K562 (cell line): Measurements from ENCODE around the gene SLX4IP. TPM values are rescaled to one million over a fixed set of nuclear protein-coding genes. Genes with fewer than 3 reads are reported as not detected.

Source experiments
- ATAC-seq: fragments of 200-7000 bp; cut with Tn5 transposase; 3 replicates; pipeline ENCODE4 v1.9.1; 2020; ENCODE audit warnings: moderate library complexity
- BruUV-seq: library from RNA; stranded (reverse); fragments of 400-500 nt; replicated peaks from 2 replicates; lab custom pipeline; 2021; lab: Mats Ljungman, UMichigan
- CTCF ChIA-PET: fragments of 300-600 bp; formaldehyde crosslinking; extraction: SDS; loops from one replicate; lab custom pipeline; 2021; ENCODE audit warnings: low intra/inter-chr PET ratio; lab: Yijun Ruan, JAX
- POLR2A ChIA-PET: fragments of 300-600, 350-650 bp; sonication (Branson Sonifier 250); formaldehyde crosslinking; extraction: SDS; loops from one replicate; lab custom pipeline; 2021; ENCODE audit warnings: antibody characterized with exemption, inconsistent platforms; lab: Yijun Ruan, JAX
- DNase-seq, 4 experiments: peaks; one replicate each; pipeline versions ENCODE4 v3.0.0 to v3.0.0-alpha.2; 2011 to 2018; ENCODE audit warnings: low spot score in 3 of 4, mixed read lengths in 3 of 4; ENCODE audit errors: extremely low read depth in 1 of 4
- FAIRE-seq: peaks from 2 replicates; lab custom pipeline; 2011; peaks lifted over from hg19 to GRCh38; lab: Jason Lieb, UNC
- H2AFZ ChIP-seq: 2 replicates; pipeline ENCODE4 v1.6.0; 2011; ENCODE audit warnings: low read depth, low read length, control low read depth, inconsistent platforms
- H3K27ac ChIP-seq: fragments of 200-600 bp; 3 replicates; pipeline ENCODE4 v1.8.0; 2011; ENCODE audit warnings: low read depth, mild to moderate bottlenecking, control low read depth, inconsistent platforms, low read length, moderate library complexity, mixed read lengths; ENCODE audit errors: extremely low read depth
- H3K27me3 ChIP-seq, 2 experiments: fragments of 300-600 bp in 1 of 2; 2 replicates in 1 of 2; 3 replicates in 1 of 2; pipeline versions ENCODE4 v1.6.0 to v1.8.0; 2011; ENCODE audit warnings: inconsistent platforms in 2 of 2, low read length in 2 of 2, mild to moderate bottlenecking in 1 of 2, mixed read lengths in 1 of 2, moderate library complexity in 1 of 2; ENCODE audit not compliant: control insufficient read depth in 2 of 2, insufficient read depth in 2 of 2
- H3K36me3 ChIP-seq: fragments of 300-600 bp; 3 replicates; pipeline ENCODE4 v1.8.0; 2011; ENCODE audit warnings: mild to moderate bottlenecking, low read length, inconsistent platforms; ENCODE audit not compliant: control insufficient read depth, insufficient read depth
- H3K4me1 ChIP-seq, 2 experiments: fragments of 200-600 bp in 1 of 2; replicated peaks in 1 of 2; 2 replicates in 1 of 2; 3 replicates in 1 of 2; pipeline versions ENCODE4 v1.5.1 to v1.8.0; 2011; ENCODE audit warnings: inconsistent platforms in 2 of 2, low read length in 2 of 2, mild to moderate bottlenecking in 1 of 2, mixed read lengths in 1 of 2, moderate library complexity in 1 of 2; ENCODE audit not compliant: control insufficient read depth in 2 of 2, insufficient read depth in 2 of 2
- H3K4me2 ChIP-seq: 2 replicates; pipeline ENCODE4 v1.6.1; 2011; ENCODE audit warnings: low read length, control low read depth, inconsistent platforms, mixed read lengths; ENCODE audit not compliant: insufficient read depth
- H3K4me3 ChIP-seq: fragments of 200-600 bp; sonication (generic), shearing (Covaris generic); 2 replicates; pipeline ENCODE4 v1.5.1; 2016; ENCODE audit warnings: control low read depth, inconsistent platforms
- H3K79me2 ChIP-seq: fragments of 200-600 bp; 3 replicates; pipeline ENCODE4 v1.8.0; 2011; ENCODE audit warnings: low read length, inconsistent platforms; ENCODE audit not compliant: control insufficient read depth, insufficient read depth
- H3K9ac ChIP-seq, 2 experiments: 2 replicates each; pipeline versions ENCODE4 v1.6.0 to v1.6.1; 2011; ENCODE audit warnings: low read depth in 2 of 2, low read length in 2 of 2, control low read depth in 1 of 2, inconsistent platforms in 1 of 2, mild to moderate bottlenecking in 1 of 2, mixed read lengths in 1 of 2; ENCODE audit not compliant: insufficient read depth in 1 of 2
- H3K9me1 ChIP-seq: one replicate; pipeline ENCODE4 v1.6.0; 2011; ENCODE audit warnings: inconsistent platforms, mild to moderate bottlenecking, low read length, moderate library complexity; ENCODE audit not compliant: control insufficient read depth, insufficient read depth
- H3K9me3 ChIP-seq: replicated peaks from 2 replicates; pipeline ENCODE4 v1.5.1; 2011; ENCODE audit warnings: low read depth, low read length, inconsistent platforms; ENCODE audit not compliant: control insufficient read depth, insufficient read depth
- H4K20me1 ChIP-seq: replicated peaks from 2 replicates; pipeline ENCODE4 v1.6.1; 2011; ENCODE audit warnings: low read length, inconsistent platforms, mixed read lengths; ENCODE audit not compliant: control insufficient read depth, insufficient read depth
- DDX20 ChIP-seq: fragments of 450-650 bp; IDR thresholded peaks from 2 replicates; pipeline ENCODE4 v1.6.1; 2016; ENCODE audit warnings: missing genetic modification characterization, low read depth, mild to moderate bottlenecking, missing compliant biosample characterization, moderate library complexity
- MBD1 ChIP-seq: fragments of 250-450 bp; sonication (Bioruptor Pico); IDR thresholded peaks from 2 replicates; pipeline ENCODE4 v1.8.0; 2022; ENCODE audit warnings: inconsistent platforms
- MEF2A ChIP-seq: IDR thresholded peaks from 2 replicates; pipeline ENCODE4 v1.6.1; 2011; ENCODE audit warnings: low read depth, mild to moderate bottlenecking, low read length, moderate library complexity; ENCODE audit not compliant: control insufficient read depth
- RREB1 ChIP-seq: fragments of 250-450 bp; sonication (Bioruptor Pico); IDR thresholded peaks from 2 replicates; pipeline ENCODE4 v1.4.0; 2020
- ZNF282 ChIP-seq: sonication (generic); formaldehyde crosslinking; IDR thresholded peaks from 2 replicates; pipeline ENCODE4 v1.8.1; 2023; ENCODE audit warnings: missing genetic modification reagents
- ZNF431 ChIP-seq: sonication (generic); formaldehyde crosslinking; IDR thresholded peaks from 2 replicates; pipeline ENCODE4 v1.8.0; 2022; ENCODE audit warnings: mild to moderate bottlenecking, missing genetic modification reagents
- ZNF79 ChIP-seq: fragments of 250-450 bp; sonication (Bioruptor Pico); IDR thresholded peaks from 2 replicates; pipeline ENCODE4 v1.4.0; 2020; ENCODE audit warnings: low read depth, mild to moderate bottlenecking, moderate library complexity
- WGBS: fragments of 100-300 bp; shearing (Covaris generic); methylation state at CpG from one replicate; pipeline ENCODE4 v1.1.6; 2016; ENCODE audit warnings: low coverage, mixed read lengths; ENCODE audit not compliant: insufficient coverage; ENCODE audit errors: missing lambda C conversion rate; 5-methylcytosine and 5-hydroxymethylcytosine counted together
- in situ Hi-C: fragments of 300-500 bp; cut with MboI; formaldehyde crosslinking; loops from 4 replicates; pipeline ENCODE4 v1.15.0; 2018; ENCODE audit warnings: inconsistent platforms, mixed read lengths
- intact Hi-C: fragments of 100-400 bp; cut with micrococcal nuclease; formaldehyde crosslinking; loops from 2 replicates; pipeline ENCODE4 v1.14.2; 2022
- polyA plus RNA-seq, 8 experiments: library from polyadenylated mRNA; depleted of rRNA in 4 of 8; stranded (reverse) in 5 of 8; unstranded in 3 of 8; fragments of >200 nt; fragmentation: Nextera tagmentation in 2 of 8; fragmentation: Illumina TruSeq in 1 of 8; extraction: Ambion mirVana in 2 of 8; extraction: Trizol in 1 of 8; gene quantifications; 2 replicates each; pipeline versions ENCODE4 v1.2.1 to v1.2.3, GENCODE V29; 2011 to 2014; ENCODE audit warnings: inconsistent platforms in 1 of 8, missing spikeins in 1 of 8
- total RNA-seq, 7 experiments: library from RNA; depleted of rRNA in 6 of 7; stranded (reverse); fragments of >200 nt in 6 of 7; fragmentation: Illumina TruSeq in 2 of 7; extraction: Trizol in 2 of 7; gene quantifications; 2 replicates each; pipeline versions ENCODE4 v1.2.1 to v1.2.3, GENCODE V29; 2011 to 2021; ENCODE audit warnings: low replicate concordance in 1 of 7
- TF ChIP-seq, protein P1 (sequence below): sonication (generic); formaldehyde crosslinking; IDR thresholded peaks from 2 replicates; pipeline ENCODE4 v1.8.1; 2023; ENCODE audit warnings: mild to moderate bottlenecking, missing genetic modification reagents, moderate library complexity
- TF ChIP-seq, protein P2 (sequence below): fragments of 200-800 bp; sonication (Bioruptor generic); IDR thresholded peaks from 2 replicates; pipeline ENCODE4 v1.6.1; 2017; ENCODE audit warnings: missing genetic modification characterization, missing compliant biosample characterization

SLX4IP gene
- total and polyA plus RNA-seq, 9 of the 15 experiments (the other 6 are each of a cell fraction or from before 2014, with no cell fraction given): 1.5 to 5.9 (median 3.5) TPM

DNA sequence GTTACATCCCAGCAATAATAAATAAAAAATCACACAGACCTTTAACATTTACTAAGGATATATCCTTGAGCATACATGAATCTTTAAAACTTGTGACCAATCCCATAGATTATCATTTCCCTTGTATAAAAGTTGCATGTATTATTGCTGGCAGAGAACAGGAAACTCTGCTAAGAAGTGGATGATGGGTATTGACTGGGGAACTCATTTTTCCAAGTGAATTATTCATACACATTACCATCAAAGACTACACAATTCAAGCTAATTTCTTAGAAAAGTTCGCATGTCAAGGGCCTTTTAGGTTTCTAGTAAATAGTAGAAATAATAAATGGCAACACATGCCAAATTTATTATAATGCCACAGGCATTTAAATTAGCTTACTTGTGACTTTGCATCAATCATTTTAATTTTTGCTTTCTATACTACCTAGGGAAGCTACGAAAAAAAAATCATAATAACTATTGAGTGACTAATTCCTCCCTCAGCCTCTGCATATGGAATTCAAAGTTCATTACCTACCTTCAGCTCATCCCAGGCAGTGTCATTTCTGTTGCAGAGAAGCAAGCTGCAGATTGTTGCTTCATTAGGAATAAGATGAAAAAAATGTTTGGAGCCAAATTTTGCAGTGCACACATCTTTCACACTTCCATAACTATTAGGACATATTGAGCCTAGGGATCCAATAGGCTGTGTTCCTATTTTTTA lies 26.8 kb upstream of the SLX4IP start:
- no peaks in the 10 kb centered on the region for H3K27me3 ChIP-seq
- no peak overlapping the region for H3K4me3 ChIP-seq
- H3K4me1 ChIP-seq: no peaks in the 10 kb centered on the region
- in situ Hi-C loops (loop anchor here (25.0 kb wide), 1 partner anchor 1796 kb away; no protein-coding TSS in a partner anchor), intact Hi-C loops (no loop called here)
- ATAC-seq: no peak
- no peak overlapping the region for H2AFZ ChIP-seq
- no peaks in the 10 kb centered on the region for H3K9me3 ChIP-seq
- peaks cover 28% of the 10 kb centered on the region; the same call in 2 of the 3 replicates for H3K36me3 ChIP-seq
- no peak for DNase-seq
- ChIA-PET CTCF (no interaction called here), POLR2A (no interaction called here)
- FAIRE-seq: no peak
- H3K4me2 ChIP-seq: no peak overlapping the region
- H4K20me1 ChIP-seq: no peaks in the 10 kb centered on the region
- no peaks in the 10 kb centered on the region for H3K79me2 ChIP-seq
- 94% methylated on average over 2 of the region's 2 CpGs for WGBS
- no peak overlapping the region for H3K9ac ChIP-seq
- H3K27ac ChIP-seq: no peak overlapping the region
- BruUV-seq: no TSS peak
- no peaks in the 10 kb centered on the region for H3K9me1 ChIP-seq
- no peak for TF ChIP-seq ZNF79 (CRISPR knock-in tag)
- no peak for TF ChIP-seq MEF2A
- TF ChIP-seq, protein P1, sequence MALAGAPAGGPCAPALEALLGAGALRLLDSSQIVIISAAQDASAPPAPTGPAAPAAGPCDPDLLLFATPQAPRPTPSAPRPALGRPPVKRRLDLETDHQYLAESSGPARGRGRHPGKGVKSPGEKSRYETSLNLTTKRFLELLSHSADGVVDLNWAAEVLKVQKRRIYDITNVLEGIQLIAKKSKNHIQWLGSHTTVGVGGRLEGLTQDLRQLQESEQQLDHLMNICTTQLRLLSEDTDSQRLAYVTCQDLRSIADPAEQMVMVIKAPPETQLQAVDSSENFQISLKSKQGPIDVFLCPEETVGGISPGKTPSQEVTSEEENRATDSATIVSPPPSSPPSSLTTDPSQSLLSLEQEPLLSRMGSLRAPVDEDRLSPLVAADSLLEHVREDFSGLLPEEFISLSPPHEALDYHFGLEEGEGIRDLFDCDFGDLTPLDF (CRISPR knock-in tag): no peak
- TF ChIP-seq ZNF431: no peak
- TF ChIP-seq RREB1 (CRISPR knock-in tag): no peak
- TF ChIP-seq MBD1 (CRISPR knock-in tag): no peak
- no peak for TF ChIP-seq DDX20 (tag)
- TF ChIP-seq, protein P2, sequence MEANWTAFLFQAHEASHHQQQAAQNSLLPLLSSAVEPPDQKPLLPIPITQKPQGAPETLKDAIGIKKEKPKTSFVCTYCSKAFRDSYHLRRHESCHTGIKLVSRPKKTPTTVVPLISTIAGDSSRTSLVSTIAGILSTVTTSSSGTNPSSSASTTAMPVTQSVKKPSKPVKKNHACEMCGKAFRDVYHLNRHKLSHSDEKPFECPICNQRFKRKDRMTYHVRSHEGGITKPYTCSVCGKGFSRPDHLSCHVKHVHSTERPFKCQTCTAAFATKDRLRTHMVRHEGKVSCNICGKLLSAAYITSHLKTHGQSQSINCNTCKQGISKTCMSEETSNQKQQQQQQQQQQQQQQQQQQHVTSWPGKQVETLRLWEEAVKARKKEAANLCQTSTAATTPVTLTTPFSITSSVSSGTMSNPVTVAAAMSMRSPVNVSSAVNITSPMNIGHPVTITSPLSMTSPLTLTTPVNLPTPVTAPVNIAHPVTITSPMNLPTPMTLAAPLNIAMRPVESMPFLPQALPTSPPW: no peak
- TF ChIP-seq ZNF282 (CRISPR knock-in tag): no peak
